HG03442 (cell line): ENCODE data around the gene TNKS1BP1.
"Not testable (repeated sequence)": the region's sequence is repeated elsewhere in the genome, so short reads cannot be mapped to it uniquely, and the experiment has no call there.

Source experiments
- ATAC-seq: cut with Tn5 transposase; IDR thresholded peaks from one replicate; pipeline ENCODE4 v1.9.1; 2021; ENCODE audit warnings: mild to moderate bottlenecking, moderate library complexity; ENCODE audit not compliant: unreplicated experiment

The TNKS1BP1 gene

GRCh38 chr11:57353852-57354251 lies 29.1 kb upstream of the TNKS1BP1 start:
- no peak for ATAC-seq

DNA sequence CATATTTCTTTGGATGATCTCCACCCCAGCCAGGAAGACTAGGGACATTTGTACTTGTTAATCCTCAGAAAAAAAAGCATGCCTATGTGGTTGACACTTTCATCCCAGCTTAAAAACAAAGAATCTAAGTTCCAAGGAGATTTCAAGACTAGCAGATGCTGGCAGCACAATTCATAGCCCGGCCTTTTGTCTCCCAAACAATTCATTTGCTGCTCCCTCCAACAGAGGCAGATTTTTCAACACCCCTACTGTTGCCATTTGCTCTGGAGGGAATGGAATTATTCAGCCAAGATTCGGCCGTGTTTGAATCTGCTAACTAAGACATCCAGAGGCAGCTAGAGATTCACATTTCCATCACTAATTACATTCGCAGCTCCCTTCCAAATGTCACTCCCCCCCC lies 28.7 kb upstream of the TNKS1BP1 start:
- ATAC-seq: no peak

GRCh38 chr11:57353036-57353435 lies 28.3 kb upstream of the TNKS1BP1 start:
- ATAC-seq: no peak

DNA sequence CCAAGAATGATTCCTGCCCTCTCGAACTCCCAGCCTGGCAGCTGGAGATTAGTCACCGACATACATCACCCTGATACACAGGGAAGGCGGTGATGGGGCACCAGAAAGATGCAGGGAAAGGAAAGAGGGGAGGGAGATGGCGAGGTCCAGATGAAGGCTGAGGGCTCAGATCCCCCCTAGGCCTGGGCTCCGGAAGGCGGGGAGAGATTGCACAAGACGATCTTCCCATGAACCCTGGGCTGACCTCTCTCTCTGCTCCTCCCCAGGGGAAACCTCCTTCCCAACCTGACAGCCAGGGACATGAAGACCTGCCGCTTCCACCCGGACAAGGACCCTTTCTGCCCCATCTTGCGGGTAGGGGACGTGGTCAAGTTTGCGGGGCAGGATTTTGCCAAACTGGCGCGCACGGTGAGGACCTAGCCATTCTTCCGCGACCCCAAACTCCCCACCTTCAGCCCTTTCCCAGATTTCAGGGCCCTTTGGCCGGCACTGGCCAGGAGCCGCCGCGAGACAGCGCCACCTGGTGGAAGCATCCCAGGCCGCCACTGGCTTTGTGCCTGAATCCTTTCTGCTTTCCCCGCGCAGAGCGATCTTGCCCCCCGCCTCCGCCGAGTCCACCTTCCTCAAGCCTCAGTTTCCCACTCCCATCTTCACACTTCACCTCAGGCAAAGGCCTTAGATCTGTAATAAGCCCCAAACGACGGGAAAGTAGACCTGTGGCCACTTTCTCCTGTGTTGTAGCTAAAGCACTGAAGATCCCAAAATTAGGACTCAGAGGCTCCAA lies 24.9 kb upstream of the TNKS1BP1 start:
- no peak for ATAC-seq

DNA sequence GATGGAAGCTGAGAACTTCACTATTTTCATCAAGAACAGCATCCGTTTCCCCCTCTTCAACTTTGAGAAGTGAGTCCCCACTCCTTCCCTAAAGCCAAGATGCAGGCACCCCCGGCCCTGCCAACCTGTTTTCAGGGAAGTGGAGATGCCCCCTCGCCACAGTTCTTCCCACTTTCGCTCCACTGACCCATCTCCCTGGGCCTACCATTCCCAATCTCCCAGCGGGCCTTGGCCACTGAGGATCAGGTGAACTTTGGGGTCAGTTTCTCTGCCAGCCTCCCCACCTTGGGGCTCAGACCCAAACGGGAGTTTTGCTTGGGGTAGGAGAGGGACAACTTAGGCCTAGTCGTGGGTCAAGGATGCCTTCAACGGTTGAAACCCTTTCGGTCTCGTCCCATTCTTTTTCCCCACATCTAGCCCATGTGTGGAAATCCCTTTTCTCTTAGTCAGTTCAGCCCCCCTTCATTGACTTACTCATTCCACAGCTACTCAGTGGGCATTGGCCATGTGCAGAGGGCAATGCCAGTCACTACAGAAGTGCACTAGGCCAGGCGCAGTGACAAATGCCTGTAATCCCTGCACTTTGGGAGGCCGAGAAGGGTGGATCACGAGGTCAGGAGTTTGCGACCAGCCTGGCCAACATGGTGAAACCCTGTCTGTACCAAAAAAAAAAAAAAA lies 24.0 kb upstream of the TNKS1BP1 start:
- no peak for ATAC-seq

DNA sequence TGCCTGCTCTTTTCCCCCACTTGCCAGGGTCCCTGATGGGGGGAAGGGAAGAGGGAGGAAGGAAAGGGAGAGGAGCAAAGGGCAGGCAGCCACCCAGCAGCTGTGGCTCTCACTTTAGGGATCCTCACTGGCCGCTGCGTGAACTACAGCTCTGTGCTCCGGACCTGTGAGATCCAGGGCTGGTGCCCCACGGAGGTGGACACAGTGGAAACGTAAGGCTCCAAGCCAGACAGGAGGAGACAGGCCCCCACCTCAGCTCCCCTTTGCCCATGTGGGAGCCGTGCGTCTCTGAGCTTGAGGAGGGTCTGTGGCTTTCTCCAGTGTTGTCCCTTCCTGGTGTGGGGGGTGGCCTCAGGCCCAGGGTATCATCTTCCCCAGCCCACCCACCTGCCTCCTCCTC lies 23.3 kb upstream of the TNKS1BP1 start:
- ATAC-seq: no peak

- no peak for ATAC-seq
Observed at GRCh38 chr11:57347336-57347735, 22.6 kb upstream of the TNKS1BP1 start.

DNA sequence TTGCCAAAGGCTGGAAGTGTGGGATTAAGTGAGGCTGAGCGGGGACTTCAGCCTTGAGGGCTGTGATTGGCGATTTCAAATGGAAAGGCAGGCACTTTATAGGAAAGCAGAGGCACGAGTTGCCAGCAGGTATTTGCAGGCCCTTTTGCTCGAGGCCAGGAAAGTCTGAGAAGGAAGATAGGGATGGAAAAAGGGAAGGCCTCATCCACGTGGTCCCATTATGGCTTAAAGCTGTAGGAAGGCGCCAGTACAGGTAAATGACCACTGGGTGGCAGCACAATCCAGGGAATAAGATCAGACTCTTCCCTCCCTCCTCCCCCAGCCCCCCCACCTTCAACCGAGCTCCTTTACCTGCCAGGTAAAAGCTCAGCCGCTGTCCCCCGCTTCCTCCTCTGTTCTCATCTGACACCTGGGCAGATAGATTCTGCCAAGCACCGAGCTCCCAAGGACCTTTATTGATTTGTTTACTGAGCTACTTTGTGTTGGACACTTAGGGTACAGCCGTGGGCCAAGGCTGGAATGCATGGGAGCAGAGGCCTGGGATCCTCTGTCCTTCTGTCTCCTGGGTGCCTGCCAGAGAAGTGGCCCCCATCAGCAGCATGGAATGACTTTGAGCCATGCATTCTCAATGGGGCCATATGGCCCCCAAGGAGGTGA lies 20.9 kb upstream of the TNKS1BP1 start:
- peak; percentile 69 for ATAC-seq

DNA sequence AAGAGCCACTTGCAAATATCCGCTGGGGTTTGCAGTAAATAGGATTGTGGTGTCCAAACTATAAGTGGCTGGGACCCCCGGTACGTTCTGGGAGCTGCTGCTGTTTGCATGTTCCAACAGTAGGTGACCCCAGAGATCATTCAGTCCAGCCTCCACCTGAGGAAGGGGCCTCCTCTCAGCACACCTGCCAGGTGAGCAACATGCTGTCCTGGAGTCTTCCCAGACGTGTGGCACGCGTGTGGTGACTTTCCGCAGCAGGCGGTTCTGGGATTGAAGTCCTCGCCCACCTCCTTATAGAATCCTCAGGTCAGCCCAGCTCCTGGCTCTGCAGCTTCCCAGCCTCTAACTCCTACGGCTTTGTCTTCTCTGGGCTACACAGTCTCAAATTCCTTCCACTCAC lies 20.1 kb upstream of the TNKS1BP1 start:
- ATAC-seq: no peak

DNA sequence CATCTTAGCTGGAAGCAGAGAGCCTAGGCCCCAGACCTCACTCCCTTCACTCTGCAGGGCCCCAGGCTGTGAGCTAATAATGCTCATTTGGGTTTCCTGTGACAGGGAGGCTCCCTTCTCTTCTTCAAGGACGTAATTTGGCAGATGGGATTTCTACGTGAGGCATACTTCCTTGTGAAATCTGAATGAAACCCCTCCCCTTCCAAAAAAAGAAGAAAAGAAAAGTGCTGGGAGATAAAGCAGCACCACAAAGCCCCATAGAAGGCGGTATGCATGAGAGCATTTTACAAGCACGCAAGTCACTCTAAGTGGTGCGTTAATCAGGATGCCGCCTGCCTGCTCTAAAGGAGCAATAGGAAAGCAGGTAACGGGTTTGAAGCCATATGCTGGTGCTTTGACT lies 19.1 kb upstream of the TNKS1BP1 start:
- no peak for ATAC-seq

- ATAC-seq: no peak
Observed at GRCh38 chr11:57342702-57343101, 17.9 kb upstream of the TNKS1BP1 start.

- ATAC-seq: no peak
Observed at GRCh38 chr11:57341250-57341808, 16.6 kb upstream of the TNKS1BP1 start.

DNA sequence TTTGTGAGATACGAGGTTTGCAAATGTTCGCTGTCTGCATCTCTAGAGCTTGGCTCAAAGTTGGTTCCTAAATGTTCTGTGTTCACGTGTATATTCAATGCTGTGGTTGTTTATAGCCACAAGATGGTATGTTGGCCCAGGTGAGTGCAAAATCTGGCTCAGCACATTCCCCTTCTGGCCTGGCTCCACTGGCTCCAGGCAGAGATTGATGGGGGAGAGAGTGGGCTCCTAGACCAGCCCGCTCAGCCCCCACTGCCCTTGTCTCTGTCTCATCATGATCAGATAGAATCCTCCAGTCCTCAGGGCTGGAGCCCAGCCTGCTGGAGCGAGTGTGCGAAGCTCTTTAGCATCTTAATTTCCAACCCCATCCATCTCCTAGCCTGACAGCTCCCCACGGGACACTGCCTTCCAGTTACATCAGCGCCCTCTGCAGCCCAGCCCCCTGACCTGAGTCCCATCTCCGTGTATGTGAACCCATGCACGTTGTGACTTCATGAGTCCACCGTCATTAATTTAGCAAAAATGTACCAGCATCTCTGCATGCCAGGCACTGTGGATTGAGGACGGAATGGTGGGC lies 15.4 kb upstream of the TNKS1BP1 start:
- no peak for ATAC-seq

GRCh38 chr11:57339328-57339727 lies 14.6 kb upstream of the TNKS1BP1 start:
- ATAC-seq: no peak

DNA sequence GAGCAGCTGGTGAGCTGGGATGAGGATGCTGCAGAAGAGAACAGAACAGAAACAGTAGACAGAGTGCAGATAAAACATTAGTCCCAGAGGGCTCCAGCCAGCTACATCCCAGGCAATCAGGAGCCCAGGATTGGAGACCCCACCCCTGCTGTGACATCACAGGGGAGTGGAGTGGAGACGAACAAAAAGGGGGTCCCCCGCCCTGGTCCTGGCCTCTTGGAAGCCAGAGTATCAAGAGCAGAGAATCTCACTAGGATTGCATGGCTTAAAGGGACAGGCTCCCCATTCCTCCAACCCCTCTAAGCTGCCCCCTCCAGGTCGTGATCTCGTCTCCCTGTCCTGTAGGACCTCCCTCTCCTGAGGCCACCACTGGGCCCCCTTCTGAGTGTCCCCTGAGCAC lies 13.4 kb upstream of the TNKS1BP1 start, which contains the start of gene P2RX3:
Gene P2RX3 (plus strand): TSS at position 211 of the 400 bp plus-strand sequence. CDS start 199 bp downstream, outside the sequence.
- ATAC-seq: no peak

DNA sequence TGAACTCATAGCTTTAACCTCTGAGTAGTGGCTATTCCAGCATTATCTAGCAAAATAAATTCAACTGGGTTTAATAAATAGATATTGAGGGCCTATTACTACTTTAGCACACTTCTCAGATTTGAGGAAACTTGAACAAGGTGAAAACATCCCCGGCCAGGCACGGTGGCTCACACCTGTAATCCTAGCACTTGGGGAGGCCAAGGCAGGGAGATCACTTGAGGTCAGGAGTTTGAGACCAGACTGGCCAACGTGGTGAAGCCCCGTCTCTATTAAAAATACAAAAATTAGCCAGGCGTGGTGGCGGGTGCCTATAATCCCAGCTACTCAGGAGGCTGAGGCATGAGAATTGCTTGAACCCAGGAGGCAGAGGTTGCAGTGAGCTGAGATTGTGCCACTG lies 12.1 kb upstream of the TNKS1BP1 start:
- ATAC-seq: not testable (repeated sequence)

DNA sequence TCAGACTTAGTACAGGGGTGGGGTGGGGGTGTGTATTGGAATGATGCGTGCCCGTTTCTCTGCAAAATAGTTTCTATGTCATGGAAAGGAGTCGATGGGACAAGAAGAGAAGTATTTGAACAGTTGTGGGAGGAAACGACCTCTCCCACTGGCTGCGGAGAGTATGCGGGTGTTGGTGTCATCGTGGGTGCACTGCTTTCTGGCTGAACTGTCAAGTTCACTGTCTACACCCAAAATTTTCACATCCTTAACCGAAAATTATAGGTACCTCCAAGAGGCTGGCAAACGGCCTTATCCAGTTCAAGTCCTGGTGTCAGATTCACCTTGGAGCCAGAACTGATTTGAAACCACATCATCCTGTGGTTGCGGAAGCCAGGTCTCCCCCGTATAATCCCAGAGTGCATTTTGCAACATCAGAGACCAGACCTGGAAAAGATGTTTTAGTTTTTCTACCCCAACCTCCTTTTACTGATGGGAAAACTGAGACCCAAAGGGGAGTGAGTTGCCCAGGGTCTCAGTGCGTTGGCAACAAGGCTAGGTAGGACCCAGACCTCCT lies 11.4 kb upstream of the TNKS1BP1 start:
- ATAC-seq: no peak

- peak; percentile 98 for ATAC-seq
Observed at GRCh38 chr11:57335343-57336110, 10.8 kb upstream of the TNKS1BP1 start, which contains the start of gene SSRP1. TSS of gene SSRP1 (minus strand) at chr11:57335892. CDS start at chr11:57335121, 771 bp downstream.

- no peak for ATAC-seq
Observed at GRCh38 chr11:57335023-57335342, 10.2 kb upstream of the TNKS1BP1 start.
